ENCODE results near the gene CHCHD4. TPM values are rescaled to one million over a fixed set of nuclear protein-coding genes. Genes with fewer than 3 reads are reported as not detected.

Gene CHCHD4
- total and polyA plus RNA-seq, 10 of the 15 experiments (the other 5 are each of a cell fraction or from before 2014, with no cell fraction given), result 21.0 to 46.8 (median 29.0) TPM

DNA sequence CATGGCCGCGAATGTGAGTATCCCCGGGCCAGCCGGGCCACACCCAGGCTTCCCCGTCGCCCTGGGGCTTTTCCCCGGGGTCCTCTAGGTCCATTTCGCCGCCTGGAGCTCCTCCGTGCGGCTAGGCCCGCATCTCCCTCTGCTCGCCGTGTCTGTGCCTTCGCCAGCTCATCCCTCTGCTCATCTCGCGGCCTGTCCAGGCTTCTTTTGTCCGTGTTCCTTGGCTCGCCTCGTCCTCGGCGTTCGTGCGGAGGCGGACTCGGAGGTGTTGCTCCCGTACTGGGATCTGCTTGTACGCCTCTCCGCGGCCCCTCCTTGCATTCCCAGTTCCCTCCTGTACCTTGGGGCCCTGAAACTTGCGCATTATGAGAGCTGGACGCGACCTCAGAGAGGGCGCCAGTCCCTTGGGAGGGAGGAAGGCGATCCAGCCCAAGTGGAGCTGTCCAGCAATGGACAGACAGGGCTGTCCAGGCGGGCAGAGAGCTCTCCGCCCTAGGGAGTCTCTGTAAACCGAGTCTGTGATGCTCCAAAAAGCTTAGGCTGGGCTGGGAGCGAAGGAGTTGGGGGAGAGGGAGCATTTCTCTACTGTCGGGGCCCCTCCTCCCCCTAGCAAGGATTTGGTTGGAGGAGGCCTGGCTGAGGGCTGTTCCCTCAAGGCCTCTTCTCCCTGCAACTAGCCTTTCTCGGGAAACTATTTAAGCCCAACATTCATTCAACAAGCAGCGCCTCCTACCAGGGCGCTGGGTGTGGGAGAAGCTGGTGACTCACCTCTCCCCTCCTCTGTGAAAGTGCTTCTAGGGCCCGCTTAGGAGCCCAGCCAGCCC lies 735 bp upstream of the CHCHD4 start (continued):
- TF ChIP-seq MEF2B (IDR thresholded peaks at IDR 0.05; ENCODE audit: partially characterized antibody, poor library complexity, severe bottlenecking) (peak; percentile 65), PAX5 (IDR thresholded peaks at IDR 0.05; ENCODE audit: borderline replicate concordance, low read depth, low read length) (no peak), MTA2 (IDR thresholded peaks at IDR 0.05; ENCODE audit: low read depth) (no peak), MXI1 (IDR thresholded peaks at IDR 0.05; ENCODE audit: low read depth, low read length) (peak; percentile 14; the same call in 1 of the 2 replicates), IKZF1 (conservative IDR thresholded peaks at IDR 0.05) (no peak), RFX5 (IDR thresholded peaks at IDR 0.05; ENCODE audit: low read depth, low read length) (no peak), ESRRA (IDR thresholded peaks at IDR 0.05; ENCODE audit: low read length) (no peak), BCL11A (IDR thresholded peaks at IDR 0.05; ENCODE audit: low read depth, low read length) (no peak), YY1 (IDR thresholded peaks at IDR 0.05; ENCODE audit: low read depth, low read length) (no peak), ZNF207 (IDR thresholded peaks at IDR 0.05; ENCODE audit: borderline replicate concordance) (no peak), JUNB (IDR thresholded peaks at IDR 0.05) (peak; percentile 15; the same call in 1 of the 2 replicates), SP1 (IDR thresholded peaks at IDR 0.05; ENCODE audit: low read depth, low read length) (no peak), SIN3A (IDR thresholded peaks at IDR 0.05; ENCODE audit: low read depth, low read length) (peak; percentile 12; the same call in 1 of the 2 replicates), HCFC1 (IDR thresholded peaks at IDR 0.05; ENCODE audit: low read length) (no peak), ATF7 (IDR thresholded peaks at IDR 0.05; ENCODE audit: low read depth) (no peak), SUPT20H (IDR thresholded peaks at IDR 0.05; ENCODE audit: borderline replicate concordance, control insufficient read depth, low read depth, low read length) (no peak)
- TF ChIP-seq, protein P1, sequence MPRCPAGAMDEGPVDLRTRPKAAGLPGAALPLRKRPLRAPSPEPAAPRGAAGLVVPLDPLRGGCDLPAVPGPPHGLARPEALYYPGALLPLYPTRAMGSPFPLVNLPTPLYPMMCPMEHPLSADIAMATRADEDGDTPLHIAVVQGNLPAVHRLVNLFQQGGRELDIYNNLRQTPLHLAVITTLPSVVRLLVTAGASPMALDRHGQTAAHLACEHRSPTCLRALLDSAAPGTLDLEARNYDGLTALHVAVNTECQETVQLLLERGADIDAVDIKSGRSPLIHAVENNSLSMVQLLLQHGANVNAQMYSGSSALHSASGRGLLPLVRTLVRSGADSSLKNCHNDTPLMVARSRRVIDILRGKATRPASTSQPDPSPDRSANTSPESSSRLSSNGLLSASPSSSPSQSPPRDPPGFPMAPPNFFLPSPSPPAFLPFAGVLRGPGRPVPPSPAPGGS (IDR thresholded peaks at IDR 0.05; ENCODE audit: borderline replicate concordance, insufficient read depth, low read depth, low read length, poor library complexity, severe bottlenecking), result no peak

Data from GM12878 (cell line).